Upper lobe of left lung (tissue), 4 donors: ENCODE measurements around the gene NUP188.

ENCODE experiments used
- EP300 ChIP-seq, 4 donors: sonication (generic); formaldehyde crosslinking; IDR thresholded peaks; one replicate each; pipeline ENCODE4 v1.5.1; 2017; ENCODE audit warnings: antibody characterized with exemption in 4 of 4, control low read depth in 2 of 4
- POLR2A ChIP-seq, 4 donors: fragments of 450-650 bp; IDR thresholded peaks; one replicate each; pipeline ENCODE4 v1.5.1; 2016 to 2017; ENCODE audit warnings: antibody characterized with exemption in 4 of 4, mild to moderate bottlenecking in 2 of 4
- POLR2AphosphoS5 ChIP-seq, 2 donors: sonication (generic); formaldehyde crosslinking; IDR thresholded peaks; one replicate each; pipeline ENCODE4 v1.5.1; 2017; ENCODE audit warnings: antibody characterized with exemption in 2 of 2
- TF ChIP-seq, protein P1 (sequence below), 6 experiments: fragments of 450-650 bp in 4 of 6; fragments of 200-600 bp in 2 of 6; sonication (generic) in 2 of 6; IDR thresholded peaks; one replicate each; pipeline ENCODE4 v1.5.1; 2016 to 2019; ENCODE audit warnings: antibody characterized with exemption in 6 of 6

DNA sequence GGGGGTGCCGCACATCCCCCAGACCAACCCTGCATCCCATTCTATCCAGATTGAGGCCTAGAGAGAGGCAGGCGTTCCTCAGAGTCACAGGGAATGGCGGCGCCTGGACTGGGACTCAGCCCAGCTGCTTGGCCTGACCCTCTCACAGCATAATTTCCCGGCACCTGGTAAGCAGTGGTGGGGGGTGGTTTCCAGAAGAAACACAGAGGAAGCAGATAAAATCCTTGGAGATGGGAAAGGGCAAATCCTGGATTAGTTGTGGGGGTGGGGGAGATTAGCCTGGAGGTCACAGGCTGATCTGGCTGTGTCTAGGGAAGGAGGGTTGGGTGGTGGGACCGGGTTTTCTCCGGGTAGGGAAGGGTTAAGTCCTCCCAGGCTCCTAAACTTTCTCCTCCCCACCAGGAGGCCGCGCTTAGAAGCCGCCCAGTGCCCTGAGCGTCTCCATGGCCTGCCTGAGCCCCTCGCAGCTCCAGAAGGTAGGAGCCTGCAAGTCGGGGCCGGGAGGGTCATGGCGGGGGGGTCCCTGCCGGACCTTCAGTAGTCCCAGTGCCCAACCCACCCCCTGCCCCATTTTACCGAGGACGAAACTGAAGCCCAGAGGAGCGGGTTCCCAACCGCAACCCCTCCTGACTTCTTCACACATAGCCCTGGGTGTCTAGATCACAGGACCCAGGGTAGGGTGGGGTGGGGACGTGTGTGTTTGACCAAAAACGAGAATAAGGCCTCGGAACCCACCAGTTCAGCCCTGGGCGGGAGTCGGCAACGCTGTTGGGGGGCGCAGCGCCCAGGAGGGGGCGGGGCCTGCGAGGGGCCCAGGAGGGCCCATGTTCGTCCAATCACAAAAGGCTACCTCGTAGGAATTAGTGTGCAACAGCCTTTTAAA lies 25.4 kb upstream of the NUP188 start:
- TF ChIP-seq, protein P1, sequence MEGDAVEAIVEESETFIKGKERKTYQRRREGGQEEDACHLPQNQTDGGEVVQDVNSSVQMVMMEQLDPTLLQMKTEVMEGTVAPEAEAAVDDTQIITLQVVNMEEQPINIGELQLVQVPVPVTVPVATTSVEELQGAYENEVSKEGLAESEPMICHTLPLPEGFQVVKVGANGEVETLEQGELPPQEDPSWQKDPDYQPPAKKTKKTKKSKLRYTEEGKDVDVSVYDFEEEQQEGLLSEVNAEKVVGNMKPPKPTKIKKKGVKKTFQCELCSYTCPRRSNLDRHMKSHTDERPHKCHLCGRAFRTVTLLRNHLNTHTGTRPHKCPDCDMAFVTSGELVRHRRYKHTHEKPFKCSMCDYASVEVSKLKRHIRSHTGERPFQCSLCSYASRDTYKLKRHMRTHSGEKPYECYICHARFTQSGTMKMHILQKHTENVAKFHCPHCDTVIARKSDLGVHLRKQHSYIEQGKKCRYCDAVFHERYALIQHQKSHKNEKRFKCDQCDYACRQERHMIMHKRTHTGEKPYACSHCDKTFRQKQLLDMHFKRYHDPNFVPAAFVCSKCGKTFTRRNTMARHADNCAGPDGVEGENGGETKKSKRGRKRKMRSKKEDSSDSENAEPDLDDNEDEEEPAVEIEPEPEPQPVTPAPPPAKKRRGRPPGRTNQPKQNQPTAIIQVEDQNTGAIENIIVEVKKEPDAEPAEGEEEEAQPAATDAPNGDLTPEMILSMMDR (IDR thresholded peaks at IDR 0.05) = peak in 1 of 6 experiments; percentile 29
- TF ChIP-seq EP300 (IDR thresholded peaks at IDR 0.05) (no peak), POLR2A (IDR thresholded peaks at IDR 0.05) (peak in 2 of 4 donors; percentile 17 to 49), POLR2AphosphoS5 (IDR thresholded peaks at IDR 0.05) (peak in 1 of 2 donors; percentile 20)
